ENCODE results near the gene C14orf119. TPM values are rescaled to one million over a fixed set of nuclear protein-coding genes. Genes with fewer than 3 reads are reported as not detected.
A peak's percentile ranks its signal among the peaks of the same experiment; 100 is the strongest.

C14orf119 gene
- total RNA-seq, 4 donors from 2014 or later: 9.5 to 28.8 (median 13.8) TPM

- no peak for DNase-seq
- ATAC-seq: no peak
- intact Hi-C loops (cut with DNase I; ENCODE audit: low total_unique reads): no loop called here
- peaks cover 0 to 8% of the 10 kb centered on the region in 2 donors for H3K36me3 ChIP-seq
- no peaks in the 10 kb centered on the region for H3K9me3 ChIP-seq
- in situ Hi-C loops (cut with MboI; ENCODE audit: low sequenced_read_pairs in 4 of 4): no loop called here
- H3K4me3 ChIP-seq: peak overlapping the region in 1 of 4 donors; percentile 12
- H3K4me1 ChIP-seq: peaks cover 82 to 88% of the 10 kb centered on the region in 2 donors
- H3K27me3 ChIP-seq: no peaks in the 10 kb centered on the region
- peak overlapping the region; percentile 90 to 97 (median 96) for H3K27ac ChIP-seq
- TF ChIP-seq POLR2A (IDR thresholded peaks at IDR 0.05) (no peak), CTCF (IDR thresholded peaks at IDR 0.05 in 4 of 5, conservative IDR thresholded peaks at IDR 0.05 in 1 of 5) (no peak)
These were observed 54.4 kb downstream of the C14orf119 start for GRCh38 chr14:23149745-23150144.

Other genes with a start within 250 kb of the C14orf119 start
- 100 to 1,000 TPM in 1 of 4 donors, 10 to 100 TPM in 3; 31.1 to 109 (median 60.1) TPM for gene LRP10, start 223.8 kb upstream of the C14orf119 start, total RNA-seq
- gene REM2, start 212.3 kb upstream of the C14orf119 start, total RNA-seq: 1 to 10 TPM in 1 of 4 donors, not detected in 3; 1.1 TPM
- 10 to 100 TPM; 37.7 to 83.3 (median 62.1) TPM for gene RBM23, start 176.4 kb upstream of the C14orf119 start, total RNA-seq
- gene PRMT5, start 166.1 kb upstream of the C14orf119 start, total RNA-seq: 10 to 100 TPM; 67.2 to 83.2 (median 78.6) TPM
- 10 to 100 TPM; 12.9 to 34.6 (median 17.1) TPM for gene HAUS4, start 138.4 kb upstream of the C14orf119 start, total RNA-seq
- 1 to 10 TPM in 2 of 4 donors, under 1 TPM in 2; 0.46 to 5.0 (median 1.9) TPM for gene AJUBA, start 113.0 kb upstream of the C14orf119 start, total RNA-seq
- gene C14orf93, start 85.4 kb upstream of the C14orf119 start, total RNA-seq: 10 to 100 TPM in 1 of 4 donors, 1 to 10 TPM in 3; 3.7 to 16.2 (median 6.7) TPM
- 100 to 1,000 TPM; 304 to 543 (median 486) TPM for gene PSMB5, start 60.6 kb upstream of the C14orf119 start, total RNA-seq
- gene PSMB11, start 53.3 kb upstream of the C14orf119 start, total RNA-seq: not detected
- gene CDH24, start 38.0 kb upstream of the C14orf119 start, total RNA-seq: 1 to 10 TPM in 1 of 4 donors, under 1 TPM in 3; 0.36 to 1.7 (median 0.58) TPM
- gene ACIN1, start 369 bp upstream of the C14orf119 start, total RNA-seq: 10 to 100 TPM; 61.9 to 74.8 (median 70.6) TPM
- not detected for gene CIROP, start 9.5 kb downstream of the C14orf119 start, total RNA-seq
- gene CEBPE, start 23.8 kb downstream of the C14orf119 start, total RNA-seq: not detected
- 100 to 1,000 TPM in 1 of 4 donors, 10 to 100 TPM in 3; 34.5 to 199 (median 63.7) TPM for gene SLC7A8, start 88.2 kb downstream of the C14orf119 start, total RNA-seq
- gene RNF212B, start 142.4 kb downstream of the C14orf119 start, total RNA-seq: not detected
- 1 to 10 TPM; 7.8 to 10.0 (median 8.4) TPM for gene HOMEZ, start 190.6 kb downstream of the C14orf119 start, total RNA-seq
- gene PPP1R3E, start 207.4 kb downstream of the C14orf119 start, total RNA-seq: 1 to 10 TPM; 5.9 to 7.9 (median 6.7) TPM
- 10 to 100 TPM; 13.4 to 24.9 (median 23.8) TPM for gene BCL2L2, start 211.3 kb downstream of the C14orf119 start, total RNA-seq
- 10 to 100 TPM; 15.7 to 32.8 (median 26.6) TPM for gene PABPN1, start 226.0 kb downstream of the C14orf119 start, total RNA-seq

All from gastrocnemius medialis (tissue), 4 donors.